HepG2 (cell line): ENCODE measurements around the gene LCK. TPM values are rescaled to one million over a fixed set of nuclear protein-coding genes. Genes with fewer than 3 reads are reported as not detected.

ENCODE experiments used
- ARNT2 ChIP-seq: sonication (generic); formaldehyde crosslinking; IDR thresholded peaks from 2 replicates; pipeline ENCODE4 v1.8.0; 2022; ENCODE audit warnings: mild to moderate bottlenecking, low read depth, missing genetic modification reagents, moderate library complexity
- BCL6 ChIP-seq: IDR thresholded peaks from 2 replicates; pipeline ENCODE4 v1.6.1; 2016; ENCODE audit warnings: missing genetic modification reagents, missing compliant biosample characterization
- ELF3 ChIP-seq: IDR thresholded peaks from 2 replicates; pipeline ENCODE4 v1.6.1; 2016; ENCODE audit warnings: missing genetic modification reagents, missing compliant biosample characterization
- GATAD1 ChIP-seq: IDR thresholded peaks from 2 replicates; pipeline ENCODE4 v1.6.1; 2016; ENCODE audit warnings: missing genetic modification reagents, missing compliant biosample characterization
- GPBP1L1 ChIP-seq: sonication (generic); formaldehyde crosslinking; IDR thresholded peaks from 2 replicates; pipeline ENCODE4 v1.5.0; 2020; ENCODE audit warnings: mild to moderate bottlenecking, missing genetic modification reagents
- HNF1B ChIP-seq: sonication (generic); formaldehyde crosslinking; IDR thresholded peaks from 2 replicates; pipeline ENCODE4 v1.5.1; 2020; ENCODE audit warnings: mild to moderate bottlenecking, moderate library complexity, missing genetic modification reagents
- KDM2A ChIP-seq: sonication (generic); formaldehyde crosslinking; IDR thresholded peaks from 2 replicates; pipeline ENCODE4 v1.4.0; 2020; ENCODE audit warnings: low read depth, missing genetic modification reagents, borderline replicate concordance
- KDM4B ChIP-seq: sonication (generic); formaldehyde crosslinking; IDR thresholded peaks from 2 replicates; pipeline ENCODE4 v1.4.0; 2020; ENCODE audit warnings: missing genetic modification reagents
- MAFK ChIP-seq, 2 experiments: IDR thresholded peaks in 1 of 2; conservative IDR thresholded peaks in 1 of 2; 2 replicates each; pipeline ENCODE4 v1.6.1; 2011; ENCODE audit warnings: improper control_type of control experiment in 2 of 2, low read length in 2 of 2
- SOX5 ChIP-seq: IDR thresholded peaks from 2 replicates; pipeline ENCODE4 v1.6.1; 2016; ENCODE audit warnings: borderline replicate concordance
- TEAD3 ChIP-seq: optimal IDR thresholded peaks from 2 replicates; pipeline ENCODE3; 2016; ENCODE audit warnings: borderline replicate concordance
- YY1 ChIP-seq: IDR thresholded peaks from 2 replicates; pipeline ENCODE4 v1.6.1; 2011; ENCODE audit warnings: low read length, low read depth, moderate library complexity, mild to moderate bottlenecking; ENCODE audit not compliant: insufficient read depth, insufficient replicate concordance
- ZBTB26 ChIP-seq: IDR thresholded peaks from 2 replicates; pipeline ENCODE4 v1.6.1; 2016; ENCODE audit warnings: missing compliant biosample characterization, missing genetic modification reagents, borderline replicate concordance
- ZFP91 ChIP-seq: sonication (generic); formaldehyde crosslinking; IDR thresholded peaks from 2 replicates; pipeline ENCODE4 v1.9.0; 2022; ENCODE audit warnings: missing genetic modification reagents, mild to moderate bottlenecking, borderline replicate concordance
- ZFX ChIP-seq: sonication (generic); formaldehyde crosslinking; IDR thresholded peaks from 2 replicates; pipeline ENCODE4 v1.4.0; 2020; ENCODE audit warnings: mild to moderate bottlenecking, low read depth, missing genetic modification reagents, moderate library complexity
- ZFY ChIP-seq: sonication (generic); formaldehyde crosslinking; IDR thresholded peaks from 2 replicates; pipeline ENCODE4 v1.4.0; 2020; ENCODE audit warnings: missing genetic modification reagents
- polyA plus RNA-seq, 8 experiments: library from polyadenylated mRNA; depleted of rRNA in 3 of 8; stranded (reverse) in 7 of 8; unstranded in 1 of 8; fragments of >200 nt; fragmentation: Illumina TruSeq in 4 of 8; extraction: Trizol in 4 of 8; gene quantifications; 2 replicates each; pipeline versions ENCODE4 v1.2.1 to v1.2.3, GENCODE V29; 2011 to 2016; ENCODE audit warnings: low read depth in 4 of 8, missing spikeins in 1 of 8, mixed read lengths in 1 of 8; ENCODE audit not compliant: insufficient read depth in 1 of 8
- total RNA-seq, 5 experiments: library from RNA; depleted of rRNA; stranded (reverse); fragments of >200 nt; fragmentation: Illumina TruSeq; extraction: Trizol; gene quantifications; 2 replicates each; pipeline ENCODE4 v1.2.3, GENCODE V29; 2016; ENCODE audit warnings: low read depth in 1 of 5
- TF ChIP-seq, protein P1 (sequence below): sonication (generic); formaldehyde crosslinking; IDR thresholded peaks from 2 replicates; pipeline ENCODE4 v1.4.0; 2020; ENCODE audit warnings: low read depth, mild to moderate bottlenecking, missing genetic modification reagents
- TF ChIP-seq, protein P2 (sequence below): sonication (generic); formaldehyde crosslinking; IDR thresholded peaks from 2 replicates; pipeline ENCODE4 v1.4.0; 2020; ENCODE audit warnings: missing genetic modification reagents

Gene LCK
- total and polyA plus RNA-seq, 2 of the 13 experiments (the other 11 are each of a cell fraction or from before 2014, with no cell fraction given): 0.93 to 1.8 TPM

DNA sequence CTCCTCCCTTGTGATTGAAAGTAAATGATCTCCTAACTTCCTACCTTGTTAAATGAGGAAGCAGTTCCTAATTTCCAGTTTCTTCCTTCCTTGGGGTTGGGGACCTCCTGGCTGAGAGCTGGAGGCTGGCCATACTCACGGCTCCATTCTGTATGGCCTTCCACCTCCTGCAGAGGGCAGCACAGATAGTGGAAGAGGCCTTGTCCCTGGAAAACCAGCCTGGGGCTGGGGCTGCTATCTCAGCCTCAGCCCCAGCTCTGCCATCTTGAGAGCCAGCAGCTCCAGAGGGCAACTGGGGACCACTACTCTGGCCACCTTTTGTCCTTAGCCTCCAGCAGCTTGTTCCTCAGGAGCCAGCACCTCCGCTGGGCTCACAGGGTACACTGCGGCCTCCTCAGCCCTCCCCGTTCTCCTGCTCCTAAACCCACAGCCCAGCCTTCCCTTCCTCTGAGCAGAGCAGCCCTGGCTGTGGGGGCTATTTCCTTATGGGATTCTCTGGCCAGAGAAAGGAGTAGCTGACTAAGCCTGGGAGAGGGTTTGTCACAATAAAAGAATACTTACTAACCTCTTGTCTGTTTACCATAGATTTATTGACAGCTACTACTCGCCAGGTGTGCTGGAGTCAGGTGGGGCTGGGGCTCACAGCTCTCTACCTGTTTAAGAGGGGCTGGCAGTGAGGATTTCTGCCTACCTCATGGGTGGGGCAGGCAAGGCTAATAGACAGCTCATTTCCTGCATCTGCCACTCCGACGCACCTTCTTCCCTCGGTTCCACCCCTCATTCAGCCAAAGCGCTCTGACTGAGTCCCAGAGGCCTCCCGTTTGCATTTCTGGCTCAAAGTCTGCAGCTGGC is 35.2 kb upstream of the LCK start (continued):
- peak; percentile 37; the same call in 1 of the 2 replicates for TF ChIP-seq KDM2A (CRISPR knock-in tag)
- 0 out of 2 replicates have a peak, but pooled peaks have one; percentile 12 for TF ChIP-seq ELF3 (CRISPR knock-in tag)
- TF ChIP-seq GATAD1 (CRISPR knock-in tag): peak; percentile 17; the same call in 1 of the 2 replicates
- TF ChIP-seq SOX5 (CRISPR knock-in tag): 0 out of 2 replicates have a peak, but pooled peaks have one; percentile 18
- TF ChIP-seq ARNT2: no peak
- TF ChIP-seq, protein P1, sequence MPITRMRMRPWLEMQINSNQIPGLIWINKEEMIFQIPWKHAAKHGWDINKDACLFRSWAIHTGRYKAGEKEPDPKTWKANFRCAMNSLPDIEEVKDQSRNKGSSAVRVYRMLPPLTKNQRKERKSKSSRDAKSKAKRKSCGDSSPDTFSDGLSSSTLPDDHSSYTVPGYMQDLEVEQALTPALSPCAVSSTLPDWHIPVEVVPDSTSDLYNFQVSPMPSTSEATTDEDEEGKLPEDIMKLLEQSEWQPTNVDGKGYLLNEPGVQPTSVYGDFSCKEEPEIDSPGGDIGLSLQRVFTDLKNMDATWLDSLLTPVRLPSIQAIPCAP (CRISPR knock-in tag): no peak
- peak; percentile 46 for TF ChIP-seq ZFP91 (CRISPR knock-in tag)
- 0 out of 2 replicates have a peak, but pooled peaks have one; percentile 18 for TF ChIP-seq KDM4B (CRISPR knock-in tag)
- peak; percentile 54; the same call in 1 of the 2 replicates for TF ChIP-seq HNF1B (CRISPR knock-in tag)
- 0 out of 2 replicates have a peak, but pooled peaks have one; percentile 21 for TF ChIP-seq BCL6
- 0 out of 2 replicates have a peak, but pooled peaks have one; percentile 17 for TF ChIP-seq ZBTB26
- TF ChIP-seq MAFK (conservative IDR thresholded peaks at IDR 0.05 in 1 of 2, IDR thresholded peaks at IDR 0.05 in 1 of 2; ENCODE audit: low read length in 2 of 2): no peak
- TF ChIP-seq ZFY: 0 out of 2 replicates have a peak, but pooled peaks have one; percentile 18
- TF ChIP-seq ZFX (CRISPR knock-in tag): peak; percentile 47; the same call in 1 of the 2 replicates
- TF ChIP-seq YY1: peak; percentile 8
- TF ChIP-seq, protein P2, sequence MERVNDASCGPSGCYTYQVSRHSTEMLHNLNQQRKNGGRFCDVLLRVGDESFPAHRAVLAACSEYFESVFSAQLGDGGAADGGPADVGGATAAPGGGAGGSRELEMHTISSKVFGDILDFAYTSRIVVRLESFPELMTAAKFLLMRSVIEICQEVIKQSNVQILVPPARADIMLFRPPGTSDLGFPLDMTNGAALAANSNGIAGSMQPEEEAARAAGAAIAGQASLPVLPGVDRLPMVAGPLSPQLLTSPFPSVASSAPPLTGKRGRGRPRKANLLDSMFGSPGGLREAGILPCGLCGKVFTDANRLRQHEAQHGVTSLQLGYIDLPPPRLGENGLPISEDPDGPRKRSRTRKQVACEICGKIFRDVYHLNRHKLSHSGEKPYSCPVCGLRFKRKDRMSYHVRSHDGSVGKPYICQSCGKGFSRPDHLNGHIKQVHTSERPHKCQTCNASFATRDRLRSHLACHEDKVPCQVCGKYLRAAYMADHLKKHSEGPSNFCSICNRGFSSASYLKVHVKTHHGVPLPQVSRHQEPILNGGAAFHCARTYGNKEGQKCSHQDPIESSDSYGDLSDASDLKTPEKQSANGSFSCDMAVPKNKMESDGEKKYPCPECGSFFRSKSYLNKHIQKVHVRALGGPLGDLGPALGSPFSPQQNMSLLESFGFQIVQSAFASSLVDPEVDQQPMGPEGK (CRISPR knock-in tag): peak; percentile 25; the same call in 1 of the 2 replicates
- peak; percentile 38 for TF ChIP-seq TEAD3
- no peak for TF ChIP-seq GPBP1L1 (CRISPR knock-in tag)
